ENCODE measurements around the gene BIRC2. TPM values are rescaled to one million over a fixed set of nuclear protein-coding genes. Genes with fewer than 3 reads are reported as not detected.

Gene BIRC2
- total and polyA plus RNA-seq, 2 donors = 20.9 to 104 TPM

Small RNAs within 50 kb of the gene (small RNA-seq; reads per million reads assigned to genes)
- gene AP000942.3 (not detected), gene AP000942.4 (not detected), gene RNU6-952P (not detected)

Other genes with a start within 250 kb of the BIRC2 start
- 129 TPM for gene YAP1, start 236.8 kb upstream of the BIRC2 start, total RNA-seq
- 112 TPM for gene YAP1, start 236.8 kb upstream of the BIRC2 start, polyA plus RNA-seq
- gene BIRC3, start 29.7 kb upstream of the BIRC2 start, total RNA-seq = 6.2 TPM
- 5.2 TPM for gene BIRC3, start 29.7 kb upstream of the BIRC2 start, polyA plus RNA-seq
- gene TMEM123, start 105.6 kb downstream of the BIRC2 start, total RNA-seq = 188 TPM
- 98.0 TPM for gene TMEM123, start 105.6 kb downstream of the BIRC2 start, polyA plus RNA-seq
- 18.9 TPM for gene MMP7, start 183.5 kb downstream of the BIRC2 start, total RNA-seq
- 10.2 TPM for gene MMP7, start 183.5 kb downstream of the BIRC2 start, polyA plus RNA-seq